Panc1 (cell line): ENCODE measurements around the gene SEC11C. TPM values are rescaled to one million over a fixed set of nuclear protein-coding genes. Genes with fewer than 3 reads are reported as not detected.

Experiments
- ATAC-seq: fragments of 200-7000 bp; cut with Tn5 transposase; 2 replicates; pipeline ENCODE4 v1.9.1; 2020; ENCODE audit warnings: mild to moderate bottlenecking, moderate library complexity
- BruUV-seq: library from RNA; stranded (reverse); fragments of 400-500 nt; replicated peaks from 2 replicates; lab custom pipeline; 2021; lab: Mats Ljungman, UMichigan
- CTCF ChIA-PET: fragments of 300-600 bp; sonication (Branson Sonifier 250); formaldehyde crosslinking; loops from one replicate; lab custom pipeline; 2022; ENCODE audit warnings: antibody characterized with exemption; lab: Charles Lee
- POLR2A ChIA-PET: fragments of 300-600 bp; sonication (Branson Sonifier 250); formaldehyde crosslinking; loops from one replicate; lab custom pipeline; 2022; ENCODE audit warnings: antibody characterized with exemption; lab: Charles Lee
- DNase-seq: peaks from one replicate; pipeline ENCODE4 v3.0.0-alpha.2; 2010; ENCODE audit warnings: low read depth, low spot score
- H3K27ac ChIP-seq: 2 replicates; pipeline ENCODE4 v1.5.1; 2011; ENCODE audit warnings: mild to moderate bottlenecking, low read length, inconsistent platforms
- H3K27me3 ChIP-seq: fragments of 200-500 bp; sonication (Bioruptor generic); 2 replicates; pipeline ENCODE4 v1.6.0; 2014; ENCODE audit warnings: low read length, inconsistent platforms; ENCODE audit not compliant: control insufficient read depth, insufficient read depth
- H3K36me3 ChIP-seq: fragments of 200-500 bp; sonication (Bioruptor generic); 2 replicates; pipeline ENCODE4 v1.5.1; 2014; ENCODE audit warnings: inconsistent platforms, mild to moderate bottlenecking, low read length, moderate library complexity; ENCODE audit not compliant: control insufficient read depth, insufficient read depth
- H3K4me1 ChIP-seq: 2 replicates; pipeline ENCODE4 v1.5.1; 2011; ENCODE audit warnings: inconsistent platforms, mild to moderate bottlenecking, low read length, moderate library complexity; ENCODE audit not compliant: control insufficient read depth, insufficient read depth
- H3K4me3 ChIP-seq, 2 experiments: 2 replicates each; pipeline ENCODE4 v1.5.1; 2011 to 2012; ENCODE audit warnings: low read depth in 2 of 2, low read length in 2 of 2, mild to moderate bottlenecking in 2 of 2, inconsistent platforms in 1 of 2, moderate library complexity in 1 of 2
- H3K9me3 ChIP-seq: fragments of 200-500 bp; sonication (Bioruptor generic); 2 replicates; pipeline ENCODE4 v1.5.1; 2014; ENCODE audit warnings: low read depth, mild to moderate bottlenecking, inconsistent platforms, low read length, moderate library complexity; ENCODE audit not compliant: control insufficient read depth, insufficient read depth
- CTCF ChIP-seq: fragments of 450-650 bp; IDR thresholded peaks from 2 replicates; pipeline ENCODE4 v1.5.1; 2017; ENCODE audit warnings: mild to moderate bottlenecking
- POLR2AphosphoS5 ChIP-seq: IDR thresholded peaks from 2 replicates; pipeline ENCODE4 v1.6.1; 2012; ENCODE audit warnings: mild to moderate bottlenecking, low read depth, low read length, moderate library complexity
- REST ChIP-seq, 2 experiments: IDR thresholded peaks; 2 replicates each; pipeline ENCODE4 v1.6.1; 2011 to 2012; ENCODE audit warnings: low read depth in 2 of 2, control low read depth in 1 of 2, low read length in 1 of 2, mild to moderate bottlenecking in 1 of 2, moderate library complexity in 1 of 2; ENCODE audit not compliant: insufficient read depth in 1 of 2
- SIN3A ChIP-seq: IDR thresholded peaks from 2 replicates; pipeline ENCODE4 v1.6.1; 2012; ENCODE audit warnings: low read depth, mild to moderate bottlenecking, low read length, moderate library complexity, borderline replicate concordance; ENCODE audit not compliant: insufficient read depth
- TCF7L2 ChIP-seq: IDR thresholded peaks from 2 replicates; pipeline ENCODE4 v1.6.1; 2011; ENCODE audit warnings: mild to moderate bottlenecking, low read depth, low read length, inconsistent platforms
- in situ Hi-C: cut with HindIII; loops from 2 replicates; pipeline ENCODE4 v1.10.0; 2016; ENCODE audit warnings: low sequenced_read_pairs, low pct_unique_long_range_greater_than_20kb
- intact Hi-C: fragments of 100-400 bp; cut with micrococcal nuclease; formaldehyde crosslinking; loops from one replicate; pipeline ENCODE4 v1.10.0; 2022; ENCODE audit not compliant: unreplicated experiment
- total RNA-seq: library from RNA; stranded (reverse); gene quantifications from one replicate; pipeline ENCODE4 v1.2.1, GENCODE V29; 2021; ENCODE audit not compliant: unreplicated experiment

The SEC11C gene
- total RNA-seq, 1 experiment from 2014 or later: 48.3 TPM

DNA sequence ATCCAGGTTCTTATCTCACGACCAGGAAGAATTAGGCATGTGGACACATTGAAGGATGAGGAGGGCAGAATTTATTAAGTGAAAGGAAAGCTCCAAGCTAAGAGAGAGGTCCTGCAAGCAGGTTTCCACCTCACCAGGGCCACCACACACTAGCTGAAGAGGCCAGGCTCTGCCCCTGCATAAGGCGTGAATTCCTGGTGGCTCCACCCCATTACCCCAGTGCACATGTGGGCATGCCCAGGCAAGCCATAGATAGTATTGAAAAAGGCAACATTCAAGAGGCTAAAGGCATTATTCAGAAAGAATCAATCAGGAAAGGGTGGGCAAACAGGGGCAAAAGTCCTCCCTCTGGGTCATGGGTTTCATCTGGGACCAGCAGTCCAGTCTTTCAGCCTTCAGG, 49.3 kb downstream of the SEC11C start:
- ATAC-seq (no peak), DNase-seq (no peak)
- Histone ChIP-seq H3K27me3 (no peaks in the 10 kb centered on the region), H3K4me1 (no peaks in the 10 kb centered on the region), H3K36me3 (no peaks in the 10 kb centered on the region), H3K27ac (no peak overlapping the region), H3K9me3 (no peaks in the 10 kb centered on the region), H3K4me3 (no peak overlapping the region)
- TF ChIP-seq REST (IDR thresholded peaks at IDR 0.05; ENCODE audit: insufficient read depth in 1 of 2, low read depth in 2 of 2, low read length in 1 of 2) (no peak), POLR2AphosphoS5 (no peak), TCF7L2 (no peak), CTCF (no peak), SIN3A (no peak)
- ChIA-PET POLR2A (no interaction called here), CTCF (no interaction called here)
- in situ Hi-C loops: no loop called here
- intact Hi-C loops: no loop called here
- no TSS peak for BruUV-seq

- TF ChIP-seq CTCF (no peak), SIN3A (no peak), TCF7L2 (no peak), REST (IDR thresholded peaks at IDR 0.05; ENCODE audit: insufficient read depth in 1 of 2, low read depth in 2 of 2, low read length in 1 of 2) (no peak)
- in situ Hi-C loops (no loop called here), intact Hi-C loops (no loop called here)
- no peak for ATAC-seq
- H3K4me3 ChIP-seq: no peak overlapping the region
- no TSS peak for BruUV-seq
- H3K27me3 ChIP-seq: no peaks in the 10 kb centered on the region
- ChIA-PET CTCF (no interaction called here), POLR2A (no interaction called here)
- H3K9me3 ChIP-seq: no peaks in the 10 kb centered on the region
- DNase-seq: no peak
- no peak overlapping the region for H3K27ac ChIP-seq
- H3K4me1 ChIP-seq: no peaks in the 10 kb centered on the region
- no peaks in the 10 kb centered on the region for H3K36me3 ChIP-seq
These were observed 50.1 kb downstream of the SEC11C start for GRCh38 chr18:59189746-59190145.
